Measurements from ENCODE around the gene TMEM248.
"Not testable (repeated sequence)": the region's sequence is repeated elsewhere in the genome, so short reads cannot be mapped to it uniquely, and the experiment has no call there.

The TMEM248 gene

DNA sequence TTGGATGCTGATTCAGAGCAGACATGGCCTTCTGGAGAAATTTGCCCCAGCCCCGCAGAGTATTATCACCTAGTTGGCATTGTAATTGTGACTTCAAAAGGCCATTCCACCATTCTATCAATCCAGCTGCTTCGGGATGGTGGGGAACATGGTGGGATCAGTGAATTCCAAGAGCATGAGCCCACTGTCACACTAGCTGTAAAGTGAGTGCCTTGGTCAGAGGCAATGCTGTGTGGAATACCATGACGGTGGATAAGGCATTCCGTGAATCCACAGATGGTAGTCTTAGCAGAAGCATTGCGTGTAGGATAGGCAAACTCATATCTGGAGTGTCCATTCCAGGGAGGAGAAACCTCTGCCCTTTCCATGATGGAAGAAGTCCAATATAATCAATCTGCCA lies 13.3 kb upstream of the TMEM248 start:
- no peak for DNase-seq (ENCODE audit: low read depth in 2 of 2, low spot score in 1 of 2)

DNA sequence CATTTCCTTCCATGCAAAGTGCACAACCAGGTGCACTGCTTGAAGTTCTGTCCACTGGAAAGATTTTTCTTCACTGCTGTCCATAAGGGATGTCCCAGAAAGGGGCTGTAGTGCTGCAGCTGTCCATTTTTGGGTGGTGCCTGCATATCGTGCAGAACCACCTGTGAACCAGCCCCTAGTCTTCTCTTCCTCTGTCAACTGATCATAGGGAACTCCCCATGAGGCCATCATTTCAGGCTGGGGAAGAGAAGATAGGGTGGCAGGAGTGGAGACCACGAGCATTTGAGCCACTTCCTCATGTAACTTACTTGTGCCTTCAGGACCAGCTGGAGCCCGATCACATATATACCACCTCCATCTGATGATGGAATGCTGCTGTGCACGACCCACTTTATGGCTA lies 12.4 kb upstream of the TMEM248 start:
- not testable (repeated sequence) for DNase-seq (ENCODE audit: low read depth in 2 of 2, low spot score in 1 of 2)

DNA sequence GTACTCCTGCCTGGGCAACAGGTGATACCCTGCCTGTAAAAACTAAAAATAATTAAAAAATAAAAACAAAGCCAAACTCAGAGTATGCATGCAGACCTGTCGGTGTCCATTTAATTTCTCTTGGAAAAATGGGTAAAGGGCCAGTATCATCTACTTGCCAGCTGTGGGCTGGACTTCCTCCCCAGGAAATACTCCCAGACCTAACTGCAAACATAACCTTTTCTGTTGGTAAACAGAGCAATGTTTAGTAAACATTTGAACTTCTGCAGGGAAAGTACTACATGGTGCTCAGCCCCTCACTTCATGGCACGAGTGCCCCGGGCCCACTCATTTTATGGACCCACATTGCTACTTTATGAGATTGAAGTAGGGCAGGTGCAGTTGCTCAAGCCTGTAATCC lies 10.2 kb upstream of the TMEM248 start:
- DNase-seq (ENCODE audit: low read depth in 2 of 2, low spot score in 1 of 2) = no peak

DNA sequence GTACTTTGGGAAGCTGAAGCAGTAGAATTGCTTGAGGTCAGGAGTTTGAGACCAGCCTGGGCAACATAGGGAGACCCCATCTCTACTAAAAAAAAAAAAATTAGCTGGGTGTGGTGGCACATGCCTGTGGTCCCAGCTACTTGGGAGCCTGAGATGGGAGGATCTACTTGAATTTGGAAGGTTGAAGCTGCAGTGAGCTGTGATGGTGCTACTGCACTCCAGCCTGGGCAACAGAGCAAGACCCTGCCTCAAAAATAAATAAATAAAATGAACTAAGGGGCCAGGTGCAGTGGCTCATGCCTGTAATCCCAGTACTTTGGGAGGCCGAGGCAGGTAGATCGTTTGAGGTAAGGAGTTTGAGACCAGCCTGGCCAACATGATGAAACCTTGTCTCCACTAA lies 9.8 kb upstream of the TMEM248 start:
- not testable (repeated sequence) for DNase-seq (ENCODE audit: low read depth in 2 of 2, low spot score in 1 of 2)

DNA sequence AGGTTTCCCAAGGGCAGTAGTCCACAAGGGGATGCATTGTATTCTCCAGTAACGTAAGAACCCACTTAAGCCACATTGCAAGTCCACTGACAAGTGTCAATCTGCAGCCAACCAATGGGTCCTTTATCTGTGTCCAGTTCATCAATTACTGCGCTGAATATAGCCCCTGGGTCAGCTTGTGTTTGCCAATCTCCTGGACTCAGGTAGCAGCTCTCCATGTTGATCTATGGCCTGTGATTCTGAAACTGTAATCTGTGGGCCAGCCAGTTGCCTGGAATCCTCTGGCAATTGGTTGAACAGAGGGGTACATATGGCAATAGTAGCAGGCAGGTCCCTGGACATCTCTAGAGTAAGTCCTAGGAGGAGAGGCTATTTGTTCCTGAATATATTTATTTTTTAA lies 8.8 kb upstream of the TMEM248 start:
- no peak for DNase-seq (ENCODE audit: low read depth in 2 of 2, low spot score in 1 of 2)

DNA sequence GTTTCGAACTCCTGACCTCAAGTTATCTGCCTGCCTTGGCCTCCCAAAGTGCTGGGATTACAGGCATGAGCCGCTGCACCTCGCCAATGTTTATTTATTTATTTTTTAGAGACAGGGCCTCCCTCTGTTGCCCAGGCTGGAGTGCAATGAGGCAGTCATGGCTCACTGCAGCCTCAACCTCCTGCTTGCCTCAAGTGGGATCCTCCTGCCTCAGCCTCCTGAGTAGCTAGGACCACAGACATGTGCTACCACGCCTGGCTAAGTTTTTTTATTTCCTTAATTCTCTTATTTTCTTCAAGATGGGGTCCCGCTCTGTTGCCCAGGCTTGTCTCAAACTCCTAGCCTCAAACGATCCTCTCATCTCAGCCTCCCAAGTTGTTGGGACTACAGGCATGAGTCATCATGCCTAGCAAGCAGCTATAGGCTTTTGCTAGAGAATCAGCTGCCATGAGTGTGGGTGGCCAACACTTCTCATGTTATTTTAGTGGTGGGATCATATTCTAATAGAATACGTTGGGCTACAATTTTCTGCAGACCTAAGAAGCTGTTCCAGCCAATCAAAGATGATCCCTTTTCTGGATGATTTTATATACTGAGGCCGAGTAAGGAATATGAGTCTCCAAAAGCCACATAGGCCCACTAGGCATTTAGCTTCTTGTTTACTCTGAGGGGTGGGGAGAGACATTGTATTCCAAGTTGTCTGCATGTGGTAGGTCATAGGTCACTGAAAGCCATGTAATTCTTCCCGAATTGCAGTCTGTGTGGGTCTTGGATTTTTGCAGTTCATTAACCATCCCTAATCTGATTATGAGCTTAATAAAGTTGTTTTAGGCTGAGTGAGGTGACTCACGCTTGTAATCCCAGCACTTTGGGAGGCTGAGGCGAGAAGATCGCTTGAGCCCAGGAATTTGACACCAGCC lies 7.6 kb upstream of the TMEM248 start:
- DNase-seq (ENCODE audit: low read depth in 2 of 2, low spot score in 1 of 2) = no peak

DNA sequence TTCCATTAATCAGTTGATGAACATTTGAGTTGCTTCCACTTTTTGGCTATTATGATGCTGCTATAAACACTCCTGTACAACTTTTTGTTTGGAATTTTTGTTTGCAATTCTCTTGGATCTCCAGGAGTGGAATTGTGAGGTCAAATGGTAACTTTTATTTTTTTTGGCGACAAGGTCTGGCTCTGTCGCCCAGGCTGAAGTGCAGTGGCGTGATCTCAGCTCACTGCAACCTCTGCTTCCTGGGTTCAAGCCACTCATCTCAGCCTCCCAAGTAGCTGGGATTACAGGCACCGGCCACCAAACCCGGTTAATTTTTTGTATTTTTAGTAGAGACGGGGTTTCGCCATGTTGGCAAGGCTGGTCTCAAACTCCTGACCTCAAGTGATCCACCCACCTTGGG lies 3.1 kb upstream of the TMEM248 start:
- DNase-seq (ENCODE audit: low read depth in 2 of 2, low spot score in 1 of 2) = not testable (repeated sequence)

DNA sequence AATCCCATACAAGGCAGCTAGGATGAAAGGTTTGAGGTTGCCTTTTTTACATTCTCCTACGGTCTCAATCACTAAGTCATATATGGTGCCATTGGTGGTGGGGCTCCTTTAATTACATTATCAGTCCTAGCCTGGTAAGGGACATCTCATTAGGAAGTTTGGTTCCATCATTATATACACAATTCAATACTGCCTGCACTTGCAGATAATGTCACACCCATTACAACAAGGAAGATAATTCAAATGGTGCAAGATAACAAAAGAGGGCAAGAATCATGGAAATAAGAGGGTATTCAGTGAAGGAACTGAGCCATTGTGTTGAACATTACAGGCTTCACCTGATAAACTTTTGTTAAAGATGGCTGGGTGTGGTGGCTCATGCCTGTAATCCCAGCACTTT lies 1.7 kb upstream of the TMEM248 start:
- DNase-seq (ENCODE audit: low read depth in 2 of 2, low spot score in 1 of 2) = no peak

DNA sequence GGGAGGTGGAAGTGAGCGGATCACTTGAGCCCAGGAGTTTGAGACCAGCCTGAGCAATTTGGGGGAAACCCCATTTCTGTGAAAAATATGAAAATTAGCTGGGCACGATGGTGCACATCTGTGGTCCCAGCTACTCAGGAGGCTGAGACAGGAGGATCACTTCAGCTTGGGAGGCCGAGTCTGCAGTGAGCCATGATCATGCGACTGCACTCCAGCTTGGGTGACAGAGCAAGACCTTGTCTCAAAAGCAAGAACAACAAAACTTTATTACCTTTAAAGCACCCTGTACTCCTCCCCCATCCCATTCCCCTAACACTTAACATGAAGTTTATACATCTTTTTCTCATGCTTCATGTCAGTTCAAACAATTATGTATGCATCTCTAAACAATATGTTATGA lies 1.3 kb upstream of the TMEM248 start:
- no peak for DNase-seq (ENCODE audit: low read depth in 2 of 2, low spot score in 1 of 2)

DNA sequence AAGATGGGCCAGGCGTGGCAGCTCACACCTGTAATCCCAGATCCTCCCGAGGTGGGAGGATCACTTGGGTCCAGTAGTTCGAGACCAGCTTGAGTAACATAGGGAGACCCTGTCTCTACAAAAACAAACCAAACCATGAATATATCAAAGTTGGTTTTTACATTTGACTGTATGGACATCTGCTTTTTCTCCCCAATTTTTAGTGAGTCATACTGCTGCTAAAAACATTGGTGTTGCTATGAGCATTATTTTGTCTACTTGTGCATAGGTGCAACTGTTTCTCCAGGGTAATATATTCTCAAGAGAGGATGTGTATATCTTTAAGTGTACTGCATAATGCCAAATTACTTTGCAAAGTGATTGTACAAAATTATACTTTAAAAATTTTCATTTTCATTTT lies 769 bp upstream of the TMEM248 start:
- no peak for DNase-seq (ENCODE audit: low read depth in 2 of 2, low spot score in 1 of 2)

DNA sequence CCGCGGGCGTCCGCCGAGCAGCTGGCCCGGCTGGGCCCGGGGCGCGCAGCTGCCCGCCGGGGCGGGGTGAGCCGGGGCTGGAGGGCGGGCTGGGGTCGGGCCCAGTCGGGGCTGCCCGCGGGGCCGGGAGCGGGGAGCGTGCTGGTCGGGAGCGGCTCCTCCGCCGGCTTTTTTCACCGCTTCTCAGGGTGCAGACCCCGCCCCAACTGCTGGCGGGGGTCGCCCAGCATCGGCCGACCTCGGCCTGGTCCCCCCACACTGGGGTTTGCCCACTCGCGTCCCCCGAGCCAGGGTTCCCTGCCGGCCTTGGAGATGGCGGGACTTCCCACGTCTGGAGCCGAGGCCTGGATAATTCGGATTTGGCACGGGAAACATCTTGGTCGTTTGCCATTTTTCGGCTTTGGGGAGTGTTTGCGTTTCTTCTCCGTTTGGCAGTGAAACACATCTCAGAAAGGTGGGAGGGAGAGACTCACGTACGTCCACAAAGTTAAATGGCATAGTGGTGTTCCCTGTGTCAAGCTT lies 432 bp downstream of the TMEM248 start:
- no peak for DNase-seq (ENCODE audit: low read depth in 2 of 2, low spot score in 1 of 2)

DNA sequence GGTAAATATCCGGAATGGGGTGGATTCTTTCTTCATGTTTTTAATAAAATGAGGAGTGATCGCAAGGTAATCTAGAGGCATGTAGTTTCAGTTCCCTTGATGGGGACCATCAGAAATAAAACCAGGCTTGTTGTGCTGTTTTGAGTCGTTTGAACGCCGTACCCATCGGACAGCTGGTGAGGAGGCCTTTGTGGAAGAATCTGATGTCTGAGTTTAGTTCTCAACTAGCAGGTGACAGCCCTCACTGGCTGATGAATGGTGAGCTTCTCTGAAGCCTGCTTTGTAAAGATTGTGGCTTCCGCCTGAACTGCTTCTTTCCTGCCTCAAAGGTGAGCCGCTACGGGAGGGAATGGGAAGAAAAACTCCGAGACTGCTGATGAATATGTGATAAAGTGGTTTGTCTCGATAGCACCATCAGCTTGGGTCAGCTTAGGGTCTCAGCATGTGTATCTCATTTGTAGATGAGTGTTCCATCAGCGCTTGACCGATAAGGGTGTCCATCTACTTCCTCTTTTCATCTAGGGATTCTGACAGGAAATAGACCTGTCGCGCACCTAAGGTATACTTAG lies 977 bp downstream of the TMEM248 start:
- DNase-seq (ENCODE audit: low read depth in 2 of 2, low spot score in 1 of 2) = no peak

DNA sequence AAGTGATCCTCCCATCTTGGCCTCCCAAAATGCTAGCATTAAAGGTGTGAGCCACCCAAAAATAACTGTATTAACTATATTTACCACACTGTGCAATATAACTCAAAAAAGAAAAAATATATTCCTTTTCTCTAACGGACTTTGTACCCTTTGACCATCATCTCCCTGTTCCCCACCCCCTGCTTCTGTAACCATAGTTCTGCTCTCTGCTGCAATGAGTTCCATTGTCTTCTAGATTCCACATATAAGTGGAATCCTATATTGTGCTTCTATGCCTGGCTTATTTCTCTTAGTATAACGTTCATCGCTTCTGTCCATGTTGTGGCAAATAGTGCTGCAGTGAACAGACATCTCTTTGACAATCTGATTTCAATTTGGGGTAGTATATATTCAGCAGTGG lies 4.2 kb downstream of the TMEM248 start:
- no peak for DNase-seq (ENCODE audit: low read depth in 2 of 2, low spot score in 1 of 2)

DNA sequence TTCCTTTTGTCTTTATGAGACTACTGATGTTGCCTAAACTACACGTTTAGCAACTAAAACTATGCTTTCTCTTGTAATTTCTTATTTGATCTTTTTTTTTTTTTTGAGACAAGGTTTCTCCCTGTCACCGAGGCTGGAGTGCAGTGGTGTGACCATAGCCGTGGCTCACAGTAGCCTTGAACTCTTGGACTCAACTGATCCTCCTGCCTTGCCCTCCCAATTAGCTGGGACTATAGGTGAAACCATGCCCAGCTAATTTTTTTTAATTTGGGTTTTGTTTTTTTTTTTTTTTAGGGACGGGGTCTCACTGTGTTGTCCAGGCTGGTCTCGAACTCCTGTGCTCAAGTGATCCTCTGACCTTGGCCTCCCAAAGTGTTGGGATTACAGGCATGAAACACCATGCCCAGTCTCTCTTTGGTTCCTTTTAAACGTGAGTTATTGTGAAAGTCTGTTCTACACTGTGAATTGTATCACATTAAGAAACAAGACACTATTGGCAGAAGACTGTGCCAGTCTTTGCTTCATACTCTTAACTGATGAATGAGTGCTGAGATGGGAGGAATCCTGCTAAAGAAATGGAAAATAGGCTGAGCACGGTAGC lies 6.4 kb downstream of the TMEM248 start:
- DNase-seq (ENCODE audit: low read depth in 2 of 2, low spot score in 1 of 2) = no peak

DNA sequence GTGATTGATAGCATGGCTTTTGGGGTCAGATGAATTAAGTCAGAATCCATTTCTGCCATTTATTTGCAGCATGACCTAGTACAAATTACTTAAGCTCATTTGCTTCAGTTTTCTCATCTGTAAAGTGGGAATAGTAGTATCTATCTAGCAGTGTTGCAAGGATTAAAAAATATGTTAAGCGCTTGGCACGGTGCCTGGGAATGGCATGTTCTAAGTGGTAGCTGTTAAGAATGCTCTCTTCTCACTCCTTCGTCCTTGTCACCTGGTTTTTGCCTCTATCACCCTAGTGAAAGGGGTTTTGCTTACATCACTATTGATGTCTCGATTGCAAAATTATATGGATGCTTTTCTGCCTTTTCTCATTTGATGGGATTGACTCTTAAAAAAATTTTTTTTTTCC lies 7.4 kb downstream of the TMEM248 start:
- DNase-seq (ENCODE audit: low read depth in 2 of 2, low spot score in 1 of 2) = no peak

DNA sequence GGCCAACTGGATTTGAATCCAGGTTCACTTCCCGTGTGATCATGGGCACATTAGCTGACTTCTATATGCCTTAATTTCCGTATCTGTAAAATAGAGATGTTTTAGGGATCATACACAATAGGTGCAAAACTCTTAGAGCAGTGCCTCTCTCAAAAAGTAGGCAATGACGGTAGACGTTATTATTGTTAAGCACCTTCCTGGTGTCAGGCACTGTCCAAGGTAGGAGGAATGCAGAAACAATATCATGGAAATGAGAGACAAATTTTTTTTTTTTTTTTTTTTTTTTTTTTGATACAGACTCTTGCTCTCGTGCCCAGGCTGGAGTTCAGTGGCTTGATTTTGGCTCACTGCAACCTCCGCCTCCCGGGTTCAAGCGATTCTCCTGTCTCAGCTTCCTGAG lies 8.1 kb downstream of the TMEM248 start:
- DNase-seq (ENCODE audit: low read depth in 2 of 2, low spot score in 1 of 2) = no peak

DNA sequence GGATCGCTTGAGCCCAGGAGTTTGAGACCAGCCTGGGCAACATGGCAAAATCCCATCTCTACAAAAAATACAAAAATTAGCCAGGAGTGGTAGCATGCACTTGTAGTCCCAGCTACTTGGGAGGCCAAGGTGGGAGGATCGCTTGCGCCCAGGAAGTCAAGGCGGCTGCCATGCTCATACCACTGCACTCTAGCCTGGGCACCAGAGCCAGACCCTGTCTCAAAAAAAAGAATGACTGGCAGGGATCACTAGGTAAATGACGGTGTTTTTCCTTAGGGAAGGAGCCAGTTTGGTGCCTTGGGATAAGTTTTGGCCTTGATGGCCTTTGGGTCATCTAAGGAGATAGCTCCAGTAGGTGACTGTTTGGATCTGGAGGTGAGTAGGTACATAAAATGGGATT lies 8.9 kb downstream of the TMEM248 start:
- no peak for DNase-seq (ENCODE audit: low read depth in 2 of 2, low spot score in 1 of 2)

DNA sequence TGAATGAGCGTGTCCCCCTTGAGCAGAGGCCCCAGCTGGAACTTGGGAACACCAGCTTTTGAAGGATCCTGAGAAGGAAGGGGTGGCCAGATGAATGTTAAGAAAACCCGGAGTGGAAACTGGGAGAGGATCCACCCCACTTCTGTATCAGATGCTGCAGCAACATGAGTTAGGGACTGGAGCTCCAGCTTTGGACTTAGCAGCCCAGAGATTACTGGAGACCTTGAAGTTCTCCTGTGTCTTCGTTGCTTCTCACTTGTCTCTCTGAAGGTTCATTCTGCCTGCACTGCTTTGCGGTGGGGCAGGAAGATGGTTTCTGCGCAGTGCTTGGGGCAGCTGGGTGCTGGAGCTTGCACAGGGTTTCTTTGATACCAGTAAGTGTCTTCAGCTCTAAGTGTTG lies 9.3 kb downstream of the TMEM248 start:
- DNase-seq (ENCODE audit: low read depth in 2 of 2, low spot score in 1 of 2) = no peak

DNA sequence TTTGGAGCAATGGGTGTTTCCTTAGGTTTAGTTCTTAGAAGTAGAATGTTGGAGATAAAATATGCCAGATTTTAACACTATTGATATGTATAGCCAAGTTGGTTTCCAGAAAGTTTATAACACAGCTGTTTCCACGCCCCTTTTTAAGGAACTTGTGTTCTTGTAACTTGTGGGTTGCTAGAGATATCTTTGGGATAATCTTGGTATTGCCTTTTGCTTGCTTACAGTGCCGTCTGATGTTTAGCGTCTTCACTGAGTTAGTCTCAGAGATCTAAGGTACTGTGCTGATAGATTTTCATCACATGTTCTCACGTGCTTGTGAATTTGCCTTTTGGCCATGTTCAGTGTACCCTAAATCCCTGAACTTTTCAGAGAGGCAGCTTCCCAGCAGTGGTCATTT lies 12.4 kb downstream of the TMEM248 start:
- DNase-seq (ENCODE audit: low read depth in 2 of 2, low spot score in 1 of 2) = no peak

DNA sequence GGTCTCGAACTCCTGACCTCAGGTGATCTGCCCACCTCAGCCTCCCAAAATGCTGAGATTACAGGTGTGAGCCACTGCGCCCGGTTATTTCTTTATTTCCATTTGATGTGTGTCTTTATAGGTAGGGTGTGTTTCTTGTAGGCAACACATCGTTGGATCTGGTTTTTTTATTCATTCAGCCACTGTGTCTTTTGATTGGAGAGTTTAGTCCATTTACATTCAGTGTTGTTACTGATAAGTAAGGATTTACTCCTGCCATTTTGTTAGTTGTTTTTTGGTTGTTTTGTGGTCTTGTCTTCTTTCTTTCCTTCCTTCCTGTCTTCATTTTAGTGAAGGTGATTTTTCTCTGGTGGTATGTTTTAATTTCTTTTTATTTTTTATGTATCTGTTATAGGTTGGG lies 16.9 kb downstream of the TMEM248 start:
- DNase-seq (ENCODE audit: low read depth in 2 of 2, low spot score in 1 of 2) = no peak

DNA sequence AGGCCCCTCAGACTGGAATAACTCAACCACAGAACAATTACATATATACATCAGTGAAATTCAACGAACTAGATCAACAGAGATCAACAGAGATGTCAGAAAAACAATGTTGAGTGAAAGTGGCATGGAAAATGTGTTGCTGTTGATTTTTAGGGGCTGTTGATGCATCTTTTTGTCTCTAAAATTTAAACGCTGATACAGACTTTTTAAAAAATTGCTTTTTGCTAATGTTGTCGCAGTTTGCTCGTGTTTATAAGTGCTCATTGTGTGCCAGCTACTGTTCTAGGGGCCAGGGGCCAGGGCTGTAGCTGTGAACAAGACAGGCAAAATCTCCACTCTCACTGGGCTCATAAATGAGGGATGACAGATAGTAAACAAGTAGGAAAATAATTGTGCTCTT lies 18.3 kb downstream of the TMEM248 start:
- DNase-seq (ENCODE audit: low read depth in 2 of 2, low spot score in 1 of 2) = no peak

DNA sequence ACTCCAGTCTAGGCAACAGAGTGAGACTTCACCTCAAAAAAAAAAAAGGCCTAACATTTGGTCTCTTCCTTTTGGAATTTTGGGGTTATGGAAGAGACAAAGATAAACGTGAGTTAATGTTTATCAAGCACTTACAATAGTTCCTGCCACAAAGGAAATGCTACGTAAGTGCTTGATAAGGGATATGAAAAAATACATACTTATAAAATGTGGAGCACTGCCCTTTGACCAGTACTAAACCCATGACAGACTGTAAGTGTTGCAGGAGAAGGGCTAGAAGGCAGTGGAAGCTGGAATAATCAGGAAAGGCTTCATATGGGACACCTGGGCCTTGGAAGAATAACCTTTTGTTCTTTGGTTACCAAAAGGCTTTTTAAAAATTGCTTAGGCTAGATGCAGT lies 25.5 kb downstream of the TMEM248 start:
- no peak for DNase-seq (ENCODE audit: low read depth in 2 of 2, low spot score in 1 of 2)

All from stimulated activated CD8-positive, alpha-beta memory T cell treated with anti-CD3 and anti-CD28 coated beads, Interleukin-4, amount 100 ng/mL, for 4 hours (primary cell).